ENCODE results near the gene TMEM182.

Gene TMEM182

DNA sequence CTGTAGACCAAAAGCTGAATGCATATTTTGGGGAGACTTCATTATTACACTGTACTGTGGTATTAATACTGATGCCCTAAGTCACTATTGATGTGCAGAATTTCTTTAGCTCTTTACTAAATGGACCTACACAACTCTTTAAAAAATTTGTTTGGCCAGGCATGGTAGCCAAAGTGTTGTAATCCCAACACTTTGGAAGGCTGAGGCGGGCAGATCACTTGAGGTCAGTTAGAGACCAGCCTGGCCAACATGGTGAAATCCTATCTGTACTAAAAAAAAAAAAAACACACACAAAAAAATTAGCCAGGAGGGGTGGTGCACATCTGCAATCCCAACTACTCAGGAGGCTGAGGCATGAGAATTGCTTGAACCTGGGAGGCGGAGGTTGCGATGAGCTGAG is 6.4 kb downstream of the TMEM182 start:
- no peak for DNase-seq

DNA sequence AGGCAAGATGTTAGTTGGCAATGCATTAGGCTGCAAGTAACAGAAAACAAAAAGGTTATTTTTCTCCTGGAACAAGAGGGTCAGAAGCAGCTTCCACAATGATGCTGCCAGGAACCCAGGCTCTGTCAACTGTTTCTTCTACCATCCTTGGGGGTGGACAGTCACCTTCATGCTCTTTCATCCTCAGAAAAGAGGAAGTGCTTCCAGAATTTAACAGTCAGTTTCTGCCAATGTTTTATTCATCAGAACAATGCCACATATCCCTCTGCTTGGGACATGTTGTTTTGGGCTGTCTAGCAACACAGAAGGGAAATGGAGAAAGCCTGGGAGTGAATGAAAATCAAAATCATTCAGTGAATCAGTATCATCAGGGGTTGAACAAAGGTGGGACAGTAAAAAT is 7.1 kb downstream of the TMEM182 start:
- DNase-seq = no peak

DNA sequence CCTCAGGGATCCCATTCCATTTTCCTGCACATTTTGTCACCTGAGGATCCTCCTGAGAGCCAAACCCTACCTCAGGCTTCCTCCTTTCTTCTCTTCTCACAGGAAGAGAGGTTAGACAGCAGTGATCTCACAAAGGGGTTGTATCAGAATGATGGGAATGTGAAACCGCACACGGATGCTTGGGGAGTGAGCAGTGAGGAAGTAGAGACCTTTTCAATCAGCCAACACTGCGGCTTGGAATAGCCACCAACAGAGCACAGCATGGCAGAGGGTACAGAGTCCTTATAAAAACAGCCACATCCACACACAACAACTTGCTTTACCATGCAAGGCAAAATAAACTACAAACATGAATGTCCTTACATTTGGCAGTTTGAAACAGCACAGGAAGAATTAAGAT is 8.7 kb downstream of the TMEM182 start:
- DNase-seq = no peak

DNA sequence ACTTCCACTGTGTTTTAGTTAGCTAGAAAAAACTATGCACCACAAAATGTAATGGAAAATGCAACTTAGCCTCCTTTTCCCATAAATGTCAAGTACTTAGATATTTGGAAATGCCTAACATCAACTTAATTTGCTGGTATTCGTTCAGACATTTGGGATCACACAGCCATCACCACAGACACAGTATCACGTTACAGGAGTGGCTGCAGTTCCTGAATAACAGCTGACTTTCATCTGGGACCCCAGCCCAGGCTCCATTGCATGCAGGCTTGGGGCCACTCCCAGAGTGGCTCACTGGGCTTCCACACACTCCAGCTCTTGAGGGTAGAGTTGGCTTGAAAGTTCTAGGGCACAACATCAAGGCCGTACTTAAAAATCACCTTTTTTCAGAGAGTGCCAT is 9.3 kb downstream of the TMEM182 start:
- DNase-seq = no peak

DNA sequence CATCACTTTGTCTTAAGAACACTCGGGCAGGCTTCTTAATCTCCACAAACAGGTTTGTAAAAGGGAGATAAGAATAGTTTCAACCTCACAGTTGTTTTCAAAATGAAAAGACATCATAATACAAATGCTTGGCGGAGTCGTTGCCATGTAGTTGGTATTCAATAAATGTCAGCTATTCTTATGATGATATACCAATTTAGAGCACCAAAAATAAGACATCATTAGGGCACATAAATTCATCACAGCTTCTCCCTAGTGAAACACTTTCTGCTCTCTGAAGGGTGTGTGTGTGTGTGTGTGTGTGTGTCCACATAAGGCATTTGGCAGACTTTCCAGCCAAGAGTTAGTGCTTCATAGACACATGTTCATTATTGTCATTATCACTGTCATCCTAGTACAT is 10.8 kb downstream of the TMEM182 start:
- DNase-seq = no peak

DNA sequence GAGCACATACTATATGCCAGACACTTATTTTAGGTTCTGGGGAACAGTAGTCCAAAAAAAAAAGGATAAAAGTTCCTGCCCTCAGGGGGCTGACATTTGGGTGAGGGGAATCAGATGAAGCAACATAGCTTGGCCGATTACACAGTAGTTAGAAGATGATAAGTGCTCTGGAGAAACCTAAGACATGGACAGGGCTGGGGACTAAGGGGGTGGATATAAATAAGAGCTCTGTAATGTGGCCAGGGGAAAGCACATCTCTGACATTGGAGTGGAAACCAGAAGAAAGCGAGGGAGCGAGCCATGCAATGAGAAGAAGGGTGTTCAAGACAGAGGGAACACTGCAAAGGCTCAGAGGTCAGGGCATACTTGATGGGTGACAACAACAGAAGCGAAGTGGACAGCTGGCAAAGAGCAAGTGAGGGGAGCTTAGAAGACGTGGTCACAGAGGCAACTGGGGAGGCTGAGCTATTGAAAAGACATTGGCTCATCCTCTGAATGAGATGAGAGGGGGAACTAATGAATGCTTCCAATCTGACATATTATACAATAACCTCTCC is 11.4 kb downstream of the TMEM182 start:
- no peak for DNase-seq

DNA sequence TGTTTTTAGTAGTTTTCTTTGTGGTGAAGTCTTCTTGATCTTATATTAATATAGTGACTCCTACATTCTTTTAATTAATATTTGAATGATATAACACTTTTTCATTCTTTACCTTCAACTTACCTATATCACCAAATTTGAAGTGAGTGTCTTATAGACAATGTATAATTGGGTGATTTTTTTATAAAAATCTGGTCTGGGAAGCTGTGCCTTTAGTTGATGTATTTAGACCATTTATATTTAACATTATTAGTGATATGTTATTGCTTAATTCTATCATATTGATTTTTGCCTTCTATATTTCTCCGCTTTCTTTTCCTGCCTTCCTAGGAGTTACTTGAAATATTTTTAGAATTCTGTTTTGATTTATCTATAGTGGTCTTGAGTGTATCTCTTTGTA is 16.4 kb downstream of the TMEM182 start:
- no peak for DNase-seq

DNA sequence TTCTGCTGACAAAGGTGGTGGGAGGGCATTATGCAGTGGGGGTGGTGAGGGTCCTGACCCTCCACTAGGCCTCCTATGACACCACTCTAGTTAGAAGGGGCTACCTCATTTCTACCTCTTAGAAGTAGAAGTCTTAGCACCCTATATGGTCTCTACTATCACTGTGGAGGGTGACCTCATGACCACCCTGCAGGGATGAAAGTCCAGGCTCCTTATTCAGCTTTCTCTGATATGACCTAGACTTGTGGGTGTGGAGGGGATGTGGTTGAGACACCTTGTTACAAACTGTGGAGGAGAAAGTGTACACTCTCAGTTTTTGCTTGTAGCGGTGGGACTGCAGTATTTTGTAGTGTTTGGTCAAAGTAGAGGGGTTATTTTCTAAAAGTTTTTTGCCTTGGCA is 18.6 kb downstream of the TMEM182 start:
- DNase-seq = no peak

DNA sequence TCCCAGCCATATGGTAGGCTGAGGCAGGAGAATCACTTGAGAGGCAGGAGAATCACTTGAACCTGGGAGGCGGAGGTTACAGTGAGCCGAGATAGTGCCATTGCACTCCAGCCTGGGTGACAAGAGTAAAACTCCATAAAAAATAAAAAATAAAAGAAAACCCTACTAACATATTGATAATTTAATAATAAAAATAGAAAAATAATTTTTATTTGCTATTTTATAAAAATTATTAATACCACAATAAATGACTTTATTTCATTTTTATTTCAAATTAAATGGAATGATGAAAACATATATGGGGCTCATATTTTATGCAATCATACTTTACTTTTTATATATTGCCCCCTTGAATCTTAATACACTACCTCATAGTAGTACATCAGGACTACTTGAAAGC is 20.4 kb downstream of the TMEM182 start:
- DNase-seq = no peak

DNA sequence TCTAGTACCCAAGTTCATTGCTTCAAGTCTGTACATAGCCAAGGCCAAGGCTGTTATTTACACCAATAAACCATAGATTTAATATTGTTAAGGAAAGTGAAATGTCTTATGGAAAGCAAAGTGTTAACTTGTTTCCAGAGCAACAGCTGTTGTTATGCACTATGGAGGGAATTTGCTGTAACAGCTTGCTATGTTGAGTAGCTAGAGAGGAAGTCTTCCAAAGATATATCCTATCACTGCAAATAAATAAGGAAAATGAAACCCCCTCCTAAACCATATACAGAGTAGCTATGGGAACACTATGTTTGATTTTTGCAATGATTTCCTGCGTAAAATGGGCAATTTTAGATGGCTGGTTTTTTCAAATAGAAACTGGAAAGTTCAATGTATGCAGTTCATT is 21.1 kb downstream of the TMEM182 start:
- no peak for DNase-seq

DNA sequence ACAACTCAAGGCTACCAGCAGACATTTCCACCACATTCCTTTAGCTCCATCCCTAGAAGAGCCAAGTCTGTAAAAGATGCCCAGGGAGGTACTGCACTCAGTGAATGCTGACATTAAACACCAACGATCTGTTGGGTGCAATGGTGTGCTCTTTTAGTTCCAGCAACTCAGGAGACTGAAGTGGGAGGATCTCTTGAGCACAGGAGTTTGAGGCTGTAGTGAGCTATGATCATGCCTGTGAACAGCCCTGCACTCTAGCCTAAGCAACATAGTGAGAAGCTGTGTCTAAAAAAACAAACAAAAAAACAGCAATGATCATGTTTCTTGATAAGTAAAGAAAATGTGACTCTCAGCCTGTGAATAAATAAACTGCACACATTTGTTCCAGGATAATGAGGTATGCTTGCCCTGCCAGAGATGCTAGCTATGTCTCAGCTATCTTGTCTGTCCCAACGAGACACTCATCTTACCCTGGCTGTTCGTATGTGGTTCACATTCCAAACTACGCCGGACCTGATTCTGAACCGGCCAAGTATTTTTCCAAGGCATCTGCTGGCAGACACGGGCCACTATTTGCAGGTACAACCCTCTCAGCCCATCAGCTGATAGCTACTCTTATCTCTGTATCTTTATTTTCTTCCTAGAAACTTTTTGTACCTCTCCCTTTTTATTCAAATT is 21.8 kb downstream of the TMEM182 start:
- no peak for DNase-seq

DNA sequence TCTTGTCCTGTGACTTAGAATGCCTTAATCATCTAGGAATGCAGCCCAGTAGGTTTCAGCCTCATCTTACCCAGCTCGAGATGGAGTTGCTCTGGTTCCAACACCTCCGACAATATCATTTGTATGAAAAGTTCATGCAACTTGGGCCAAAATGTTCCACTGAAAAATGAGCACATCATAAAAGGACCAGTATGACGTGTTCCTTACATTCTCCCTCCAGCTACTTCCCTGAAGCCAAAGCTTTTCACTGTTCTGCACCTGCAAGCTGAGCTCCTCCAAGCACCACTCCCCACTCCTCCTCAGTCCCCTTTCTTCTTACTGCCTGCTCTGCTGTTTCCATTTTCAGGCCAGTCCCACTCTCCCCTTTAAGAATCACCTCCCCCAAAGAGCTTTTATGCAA is 23.1 kb downstream of the TMEM182 start:
- DNase-seq = no peak

DNA sequence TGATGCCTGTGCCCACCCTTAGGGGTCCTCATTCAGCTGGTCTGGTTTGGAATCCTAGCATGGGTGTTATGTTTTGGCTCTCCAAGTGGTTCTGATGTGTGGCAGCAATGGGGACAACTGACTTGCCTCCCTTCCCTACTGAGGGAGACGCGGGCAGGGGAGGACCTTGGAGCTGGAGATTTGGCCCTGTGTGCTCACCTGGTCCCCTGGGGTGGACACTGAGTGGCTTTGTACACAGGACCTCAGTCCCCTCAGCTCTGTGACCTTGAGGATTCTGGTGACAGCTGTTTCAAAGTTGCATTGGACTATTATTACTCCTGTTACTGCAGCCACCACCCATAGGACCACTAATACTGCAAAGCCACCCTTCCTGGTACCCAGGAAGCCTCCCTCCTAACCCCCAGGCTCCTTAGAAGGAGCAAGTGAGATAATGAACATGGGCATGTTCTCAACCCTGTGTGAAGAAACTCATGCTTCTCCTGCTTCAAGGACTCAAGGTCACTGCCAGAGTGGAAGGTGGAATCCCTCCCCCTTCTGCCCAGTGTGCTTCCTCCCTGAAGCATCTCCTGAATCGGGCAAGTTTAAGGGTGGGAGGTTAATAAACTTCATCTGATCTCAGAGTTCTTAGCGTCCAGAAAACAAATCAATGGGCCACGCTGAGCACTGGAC is 26.5 kb downstream of the TMEM182 start:
- no peak for DNase-seq

DNA sequence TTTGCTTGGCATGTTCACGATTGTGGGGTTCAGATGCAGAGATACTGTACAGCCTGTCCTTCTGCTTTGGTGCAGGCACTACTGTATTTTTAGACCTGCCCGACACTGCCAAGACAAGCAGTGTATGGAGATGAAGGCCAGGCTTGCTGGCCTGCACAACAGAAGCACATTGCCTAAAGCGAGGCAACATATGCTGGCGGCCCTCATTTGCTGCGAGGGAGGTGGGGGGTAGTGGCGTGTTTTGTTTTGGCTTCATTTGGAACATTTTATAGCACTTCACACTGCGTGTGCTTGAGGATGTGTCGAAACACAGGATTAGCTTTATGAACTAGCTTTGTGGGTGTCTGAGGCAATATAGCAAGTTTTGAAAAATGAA is 27.0 kb downstream of the TMEM182 start:
- no peak for DNase-seq

DNA sequence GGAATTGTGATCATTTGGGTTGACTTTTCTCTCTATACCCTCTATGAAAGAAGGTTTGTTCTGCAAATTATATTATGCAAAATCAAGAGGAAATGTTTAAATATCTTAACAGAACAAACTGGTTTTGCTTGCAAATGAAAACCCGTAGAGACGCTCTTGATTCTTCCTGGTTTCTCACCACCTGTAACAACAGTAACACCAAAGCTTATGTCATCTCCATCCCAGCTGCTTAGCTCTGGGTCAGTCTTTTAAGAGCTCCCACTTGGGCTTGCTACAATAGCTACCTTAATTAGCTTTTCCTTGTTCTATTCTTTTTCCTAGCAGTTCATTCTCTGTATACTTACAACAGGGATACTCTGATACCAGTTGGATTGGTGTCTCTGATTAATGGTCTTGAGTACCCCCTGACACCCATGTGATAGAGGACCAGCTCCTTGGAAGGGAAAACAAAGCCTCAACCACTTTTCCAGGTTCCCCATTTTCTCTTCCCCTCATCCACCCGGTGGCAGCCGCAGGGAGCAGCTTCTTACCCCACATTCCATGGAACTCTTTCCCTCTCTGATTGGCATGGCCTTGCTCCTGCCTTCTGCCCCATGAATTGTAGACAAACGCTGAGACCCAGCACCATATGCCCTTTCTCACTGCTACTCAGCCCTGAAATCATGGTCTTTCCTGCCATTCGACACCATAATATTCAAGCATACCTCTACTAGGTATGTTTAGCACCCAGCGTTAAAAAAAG is 27.7 kb downstream of the TMEM182 start:
- no peak for DNase-seq

DNA sequence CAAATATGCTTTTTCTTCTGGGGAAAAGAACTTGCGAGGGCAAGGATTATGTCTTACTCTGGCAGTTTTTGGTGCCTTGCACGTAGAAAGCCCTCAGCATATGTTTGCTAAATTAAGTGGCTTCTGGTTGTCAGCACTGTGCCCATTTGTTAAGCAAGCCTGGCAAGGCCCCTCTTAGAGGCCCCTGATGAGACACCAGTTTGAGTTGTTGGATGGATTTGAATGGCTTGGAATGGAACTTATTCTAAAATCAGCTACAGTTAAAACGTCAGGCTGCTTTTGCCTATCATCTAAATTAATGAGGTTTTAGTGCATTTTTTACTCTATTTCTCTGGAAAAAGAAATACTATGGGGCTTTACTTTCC is 28.2 kb downstream of the TMEM182 start:
- DNase-seq = no peak

DNA sequence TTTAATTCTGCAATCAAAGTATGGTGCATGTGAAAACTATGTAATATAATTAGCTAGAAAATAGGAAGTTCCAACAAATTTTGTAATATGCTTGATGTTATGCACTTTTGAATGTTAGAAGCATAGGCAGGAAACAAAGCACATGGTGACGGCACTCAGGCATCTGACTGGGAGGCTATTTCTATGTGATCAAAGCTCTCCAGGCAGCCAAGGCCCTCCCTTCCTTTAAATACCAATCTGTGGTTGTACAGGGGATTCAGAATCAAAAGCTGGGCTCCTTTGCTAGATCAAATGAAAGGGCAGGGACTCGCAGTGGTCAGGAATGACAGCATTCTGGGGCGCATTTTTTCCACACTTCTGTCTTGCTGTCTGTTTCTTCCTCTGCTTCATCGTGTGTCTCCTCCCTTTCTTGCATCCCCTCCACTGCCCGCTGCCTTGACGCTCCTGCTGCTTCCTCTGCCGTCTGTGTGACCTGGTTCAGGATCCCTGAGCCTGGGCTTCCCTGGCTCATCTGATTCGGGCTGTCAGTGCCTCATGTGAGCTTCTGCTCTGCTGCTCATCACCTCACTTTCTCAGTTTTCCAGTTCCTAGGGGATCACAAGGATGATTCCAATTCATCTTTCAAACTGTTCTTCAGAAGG is 30.9 kb downstream of the TMEM182 start:
- DNase-seq = no peak

DNA sequence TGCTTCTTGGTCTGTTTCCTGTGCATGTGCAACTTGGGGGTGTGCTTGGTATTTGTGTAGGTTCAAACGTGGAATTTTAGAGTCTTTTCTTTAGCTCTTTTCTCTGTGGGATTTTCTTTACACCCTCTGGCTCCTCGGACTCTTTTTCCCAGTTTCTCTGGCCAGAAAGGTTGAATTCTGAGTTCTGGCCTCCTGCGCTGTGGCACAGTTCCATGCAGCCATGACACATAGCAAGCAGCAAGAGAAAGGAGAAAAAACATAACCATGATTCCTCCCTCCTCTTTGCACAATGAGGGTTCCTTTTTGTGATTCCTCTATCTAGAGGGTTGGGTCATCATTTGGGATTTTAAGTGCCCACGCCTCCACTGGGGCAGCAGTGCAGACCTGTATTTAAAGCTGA is 33.8 kb downstream of the TMEM182 start:
- no peak for DNase-seq

DNA sequence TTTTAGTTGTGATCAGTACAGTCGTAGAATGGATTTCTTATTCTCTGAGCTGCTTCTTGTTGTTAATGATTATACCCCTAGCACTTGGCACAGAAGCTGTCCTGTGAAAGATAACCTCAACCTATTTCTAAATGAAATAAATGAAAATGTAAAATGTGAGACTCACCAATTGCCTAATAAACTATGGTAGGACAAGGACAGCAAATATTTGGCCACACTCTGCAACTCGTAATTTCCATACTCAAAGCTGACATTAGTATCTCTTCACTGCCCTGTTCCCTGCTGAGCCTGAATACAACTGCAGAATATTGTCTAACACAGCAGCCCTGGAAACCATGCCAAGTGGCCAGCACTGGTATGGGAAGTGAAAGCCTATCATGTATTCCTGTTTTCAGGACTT is 34.5 kb downstream of the TMEM182 start:
- DNase-seq = no peak

DNA sequence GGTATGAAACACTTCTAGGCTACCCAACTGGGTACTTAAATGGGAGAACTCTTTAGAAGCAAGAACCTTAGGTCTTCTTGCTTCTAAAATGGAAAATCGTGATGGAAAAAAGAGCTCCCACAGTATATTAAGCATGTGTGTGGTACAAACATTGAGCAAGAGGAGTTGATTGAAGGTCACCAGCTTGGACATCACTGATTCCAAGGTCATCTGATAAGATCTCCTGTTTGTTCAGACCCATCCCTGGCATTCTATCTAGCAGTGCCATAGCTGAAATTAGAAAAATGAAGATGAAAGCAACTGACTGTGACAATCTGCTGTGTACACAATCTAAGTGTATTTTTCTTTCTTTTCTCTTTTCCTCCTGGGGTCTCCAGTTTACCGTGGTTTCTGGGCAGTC is 35.7 kb downstream of the TMEM182 start:
- no peak for DNase-seq

DNA sequence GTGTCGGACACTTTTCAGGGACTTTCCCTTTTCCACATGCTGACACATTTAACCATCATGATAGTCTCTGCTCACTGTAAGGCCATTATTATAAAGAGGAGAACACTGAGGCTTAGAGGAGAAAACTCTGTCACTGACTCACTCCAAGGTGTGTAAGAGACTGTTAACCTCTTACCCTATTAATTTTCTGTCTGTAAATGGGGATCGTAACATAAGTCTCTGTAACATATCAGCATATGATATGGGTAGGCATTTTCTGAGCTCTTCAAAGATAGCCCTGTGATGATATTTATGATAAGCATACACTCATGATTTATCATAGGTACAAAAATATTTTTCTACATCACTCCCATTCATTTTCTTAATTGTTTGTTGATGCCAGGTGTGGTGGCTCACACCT is 36.4 kb downstream of the TMEM182 start:
- no peak for DNase-seq

DNA sequence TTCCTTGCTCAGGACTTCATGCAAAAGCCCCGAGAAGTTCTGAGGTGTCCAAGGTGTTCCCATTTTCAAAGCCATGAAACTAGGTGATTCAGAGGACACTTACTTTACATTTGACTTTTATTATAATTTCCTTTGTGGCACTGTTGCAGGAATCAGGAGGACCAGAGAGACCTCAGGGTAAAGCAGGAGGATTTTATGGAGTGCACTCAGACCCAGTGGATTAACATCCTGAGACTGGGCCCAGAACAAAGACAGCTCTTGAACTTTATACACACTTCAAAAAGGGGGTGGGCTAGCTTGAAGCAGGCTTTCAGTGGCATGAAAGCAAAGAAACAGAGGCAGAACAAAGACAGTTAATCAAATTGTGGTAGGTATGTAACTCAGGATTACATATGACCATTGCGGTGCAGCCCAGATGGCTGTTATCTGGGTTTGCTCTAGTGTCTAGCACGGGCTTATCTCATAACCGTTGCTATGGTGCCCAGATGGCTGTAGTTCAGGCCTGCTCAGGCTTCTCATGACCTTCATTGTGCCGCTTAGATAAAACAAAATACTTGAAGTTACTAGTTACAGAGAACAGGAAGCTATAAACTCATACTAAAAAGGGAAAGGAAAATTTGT is 39.4 kb downstream of the TMEM182 start:
- DNase-seq = no peak
